HTERT RPE-1 (cell line): Measurements from ENCODE around the gene ATXN7L3.
"Not testable (repeated sequence)": the region's sequence is repeated elsewhere in the genome, so short reads cannot be mapped to it uniquely, and the experiment has no call there.

Source experiments
- in situ Hi-C: fragments of 300-500 bp; cut with MboI; formaldehyde crosslinking; loops from 4 replicates; pipeline ENCODE4 v1.14.3; 2020; ENCODE audit warnings: low sequenced_read_pairs

The ATXN7L3 gene

DNA sequence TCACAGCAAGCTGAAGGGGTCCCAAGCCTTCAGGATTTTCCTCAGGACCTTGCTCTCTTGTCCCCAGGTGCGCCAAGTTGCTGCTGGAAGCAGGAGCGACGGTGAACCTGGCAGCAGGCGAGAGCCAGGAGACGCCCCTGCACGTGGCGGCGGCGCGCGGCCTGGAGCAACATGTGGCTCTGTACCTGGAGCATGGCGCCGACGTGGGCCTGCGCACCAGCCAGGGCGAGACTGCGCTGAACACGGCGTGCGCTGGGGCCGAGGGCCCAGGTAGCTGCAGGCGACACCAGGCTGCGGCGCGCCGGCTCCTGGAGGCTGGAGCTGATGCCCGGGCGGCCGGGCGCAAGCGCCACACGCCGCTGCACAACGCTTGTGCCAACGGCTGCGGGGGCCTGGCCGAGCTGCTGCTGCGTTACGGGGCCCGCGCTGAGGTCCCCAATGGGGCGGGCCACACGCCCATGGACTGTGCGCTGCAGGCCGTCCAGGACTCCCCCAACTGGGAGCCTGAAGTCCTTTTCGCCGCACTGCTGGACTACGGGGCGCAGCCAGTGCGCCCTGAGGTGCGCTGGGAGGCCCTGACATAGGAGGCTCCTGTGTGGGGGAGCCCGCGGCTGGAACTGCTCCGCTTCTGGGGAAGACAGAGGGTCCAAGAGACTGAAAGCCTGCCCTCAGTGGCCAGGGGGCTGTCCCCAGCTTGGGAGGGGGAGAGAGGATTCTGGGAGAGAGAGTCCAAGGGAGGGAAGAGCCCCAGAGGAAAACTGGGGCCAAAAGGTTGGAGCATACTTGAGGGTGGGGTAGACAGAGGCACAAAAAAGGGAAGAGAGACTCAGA, 22.8 kb downstream of the ATXN7L3 start:
- in situ Hi-C loops = no loop called here

GRCh38 chr17:44176257-44176656, 23.4 kb downstream of the ATXN7L3 start:
- in situ Hi-C loops = no loop called here

DNA sequence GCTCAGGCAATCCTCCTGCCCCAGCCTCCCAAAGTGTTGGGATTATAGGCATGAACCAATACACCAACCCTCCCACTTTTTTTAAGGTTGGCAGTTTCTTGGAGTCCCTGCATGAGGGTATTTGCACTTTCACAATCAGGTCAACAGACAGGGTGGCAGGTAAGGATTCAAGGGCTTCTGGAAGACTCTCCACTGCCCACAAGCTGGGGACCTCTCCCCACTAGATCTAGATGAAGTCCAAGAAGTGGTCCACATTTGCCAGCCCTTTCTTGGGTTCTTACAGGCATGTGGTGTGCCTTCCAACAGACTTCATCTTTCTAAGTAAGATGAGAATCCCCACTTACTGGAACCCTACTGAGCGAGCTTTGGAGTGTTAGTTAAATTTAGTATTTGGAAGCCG, 25.3 kb downstream of the ATXN7L3 start:
- in situ Hi-C loops = no loop called here

DNA sequence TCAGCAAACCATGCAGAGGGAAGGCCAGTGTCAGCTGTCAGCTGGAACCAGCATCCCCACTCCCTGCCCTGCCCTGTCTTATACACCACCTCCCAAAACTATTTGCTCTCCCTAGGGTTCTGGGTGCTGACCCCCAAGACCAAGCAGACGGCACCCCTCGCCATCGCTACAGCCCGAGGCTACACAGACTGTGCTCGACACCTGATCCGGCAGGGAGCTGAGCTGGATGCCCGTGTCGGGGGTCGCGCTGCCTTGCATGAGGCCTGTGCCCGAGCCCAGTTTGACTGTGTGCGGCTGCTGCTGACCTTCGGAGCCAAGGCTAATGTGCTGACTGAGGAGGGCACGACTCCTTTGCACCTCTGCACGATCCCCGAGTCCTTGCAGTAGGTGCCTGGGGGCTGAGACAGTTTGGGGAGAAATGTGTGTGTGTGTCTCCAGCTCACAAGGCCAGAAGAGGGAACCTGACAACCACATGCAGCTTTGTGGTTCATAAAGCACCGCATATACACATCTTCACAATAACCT, 27.7 kb downstream of the ATXN7L3 start:
- in situ Hi-C loops = no loop called here

DNA sequence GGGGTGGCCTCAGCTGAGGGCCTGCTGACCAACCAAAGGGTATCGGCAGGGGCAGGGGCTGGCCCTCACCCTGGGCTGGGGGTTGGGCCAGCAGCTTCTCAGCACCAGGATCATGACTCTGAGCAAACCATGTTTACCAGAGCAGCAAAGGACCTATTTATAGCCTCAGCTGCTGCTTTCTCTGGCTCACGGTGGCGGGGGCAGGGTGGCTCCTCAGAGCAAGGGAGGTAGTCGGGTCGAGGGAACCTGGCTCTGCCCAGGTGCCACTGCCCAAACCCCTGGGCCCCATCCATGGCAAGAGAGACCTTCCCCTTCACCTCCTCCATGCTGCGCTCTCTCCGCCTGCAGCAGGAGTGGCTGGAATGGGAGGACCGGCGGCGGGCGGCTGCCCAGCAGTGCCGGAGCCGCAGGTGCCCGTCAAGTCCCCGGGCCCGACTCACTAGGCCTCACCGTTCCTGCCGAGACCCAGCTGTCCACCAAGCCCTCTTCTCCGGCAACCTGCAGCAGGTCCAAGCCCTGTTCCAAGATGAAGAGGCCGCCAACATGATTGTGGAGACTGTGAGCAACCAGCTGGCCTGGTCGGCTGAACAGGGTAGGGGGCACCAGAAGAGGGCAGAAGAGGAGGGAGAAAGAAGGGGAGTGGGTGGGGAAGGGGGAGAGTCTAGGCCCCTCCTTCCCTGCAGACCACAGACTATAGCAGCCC, 29.0 kb downstream of the ATXN7L3 start, which contains the start of gene ASB16:
Gene ASB16, plus strand, starts transcription at position 206 of the 703 bp plus-strand sequence. Its CDS starts 86 bp downstream, at position 292.
- in situ Hi-C loops = no loop called here

DNA sequence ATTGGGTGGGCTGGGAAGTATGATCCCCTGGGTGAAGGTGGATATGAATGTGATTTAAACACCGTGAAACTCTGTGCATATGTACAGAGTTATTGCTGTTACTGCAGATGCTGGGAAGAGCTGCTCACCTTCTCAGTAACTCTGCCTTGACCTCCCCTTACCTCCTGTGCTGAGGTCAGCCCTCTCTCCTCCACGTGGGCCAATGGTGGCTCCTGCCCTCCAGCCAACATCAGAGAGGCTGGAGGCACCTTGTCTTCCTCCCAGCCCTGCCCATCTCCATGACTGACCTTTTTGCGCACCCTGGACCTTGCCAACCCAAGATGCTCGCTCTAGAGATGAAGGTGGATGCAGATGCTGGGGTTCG, 29.6 kb downstream of the ATXN7L3 start:
- in situ Hi-C loops = no loop called here

DNA sequence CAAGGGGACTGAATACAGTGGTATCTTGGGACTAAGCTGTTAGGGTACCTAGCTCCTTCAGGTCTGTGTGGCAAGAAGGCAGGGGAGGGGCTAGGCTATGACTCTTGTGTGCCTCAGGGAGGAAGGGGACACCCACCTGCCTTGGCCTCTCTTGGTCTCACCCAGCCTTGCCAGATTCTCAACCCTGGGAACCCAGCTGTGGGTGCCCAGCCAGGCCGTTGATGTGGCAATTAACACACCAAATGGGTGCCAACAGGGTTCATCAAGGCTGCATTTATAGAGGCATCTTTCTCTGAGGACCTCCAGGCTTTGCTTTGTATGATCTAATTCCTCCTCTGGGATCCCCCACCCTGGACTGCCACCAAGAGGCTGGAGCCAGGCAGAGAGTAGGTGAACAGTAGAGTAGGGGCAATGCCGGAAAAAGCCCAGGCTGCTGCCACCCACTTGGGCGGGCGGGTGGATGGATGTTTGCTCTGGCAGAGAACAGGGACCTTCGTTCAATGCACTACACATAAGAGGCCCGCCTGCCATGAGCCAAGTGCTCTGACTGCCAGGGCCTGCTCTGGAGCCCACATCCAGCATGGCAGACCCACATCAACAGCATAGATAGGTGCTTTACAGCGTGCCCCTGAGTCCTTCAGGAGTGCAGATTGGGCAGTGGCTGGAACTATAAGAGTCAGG, 32.4 kb downstream of the ATXN7L3 start:
- in situ Hi-C loops = no loop called here

DNA sequence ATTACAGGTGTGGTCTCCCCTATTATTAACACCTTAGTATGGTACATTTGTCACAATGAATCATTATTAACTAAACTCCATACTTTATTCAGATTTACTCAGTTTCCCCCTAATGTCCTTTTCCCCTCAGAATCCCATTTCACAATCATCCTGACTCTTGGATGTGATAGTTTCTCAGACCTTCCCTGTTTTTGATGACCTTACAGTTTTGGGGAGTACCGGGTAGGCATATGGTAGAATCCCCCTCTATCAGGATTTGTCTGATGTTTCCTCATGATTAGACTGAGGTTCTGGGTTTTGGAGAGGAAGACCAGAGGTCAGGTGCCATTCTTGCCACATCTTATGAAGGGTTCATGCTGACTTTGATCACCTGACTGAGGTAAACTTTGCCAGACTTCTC, 35.2 kb downstream of the ATXN7L3 start:
- in situ Hi-C loops = no loop called here

DNA sequence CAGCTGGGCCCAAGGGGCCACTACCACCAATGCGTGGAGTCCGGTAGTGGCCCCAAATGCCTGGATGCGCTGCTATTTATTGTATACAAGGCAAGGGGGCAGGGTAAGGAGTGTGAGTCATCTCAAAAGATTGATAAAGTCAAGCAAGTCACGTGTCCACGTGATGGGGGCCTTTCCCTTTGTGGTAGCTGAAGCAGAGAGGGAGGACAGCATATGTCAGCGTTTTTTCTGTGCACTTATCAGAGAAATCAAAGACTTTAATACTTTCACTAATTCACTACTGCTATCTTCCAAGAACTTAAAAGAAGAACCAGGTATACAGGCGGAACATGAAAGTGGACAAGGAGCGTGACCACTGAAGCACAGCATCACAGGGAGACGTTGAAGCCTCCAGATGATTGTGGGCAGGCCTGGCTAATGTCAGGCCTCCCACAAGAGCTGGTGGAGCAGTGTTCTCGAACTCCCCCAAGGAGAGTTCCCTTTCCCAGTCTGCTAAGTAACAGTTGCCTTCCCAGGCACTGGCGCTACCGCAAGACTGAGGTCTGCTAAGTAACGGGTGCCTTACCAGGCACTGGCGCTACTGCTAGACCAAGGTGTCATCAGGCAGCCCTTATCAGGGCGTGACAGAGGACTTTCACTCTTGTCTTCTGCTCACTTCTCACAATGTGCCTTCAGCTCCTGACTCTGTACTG, 40.0 kb downstream of the ATXN7L3 start:
- in situ Hi-C loops = no loop called here

DNA sequence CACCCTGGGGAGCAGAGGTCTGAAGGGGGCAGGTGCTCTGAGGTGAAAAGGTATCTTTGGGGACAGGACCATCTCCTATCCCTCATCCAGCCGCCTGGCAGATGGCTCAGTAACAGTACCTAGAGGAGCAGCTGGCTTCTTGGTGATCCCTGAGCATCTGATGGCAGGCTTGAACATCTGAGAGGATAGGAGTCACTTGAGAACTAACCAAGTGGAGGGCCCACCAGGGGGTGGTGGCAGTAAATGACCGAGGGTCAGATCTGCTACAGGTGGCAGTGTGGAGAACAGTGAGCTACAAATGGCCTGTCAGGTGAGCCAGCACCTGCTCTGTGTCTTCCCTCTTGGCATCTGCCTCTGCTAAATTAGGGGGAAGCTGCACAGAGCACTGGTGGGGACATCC, 44.2 kb downstream of the ATXN7L3 start:
- in situ Hi-C loops = no loop called here

- in situ Hi-C loops = no loop called here
Measured at GRCh38 chr17:44152875-44153274, 46.8 kb downstream of the ATXN7L3 start.

- in situ Hi-C loops = no loop called here
Measured at GRCh38 chr17:44149750-44150329, 49.8 kb downstream of the ATXN7L3 start.

DNA sequence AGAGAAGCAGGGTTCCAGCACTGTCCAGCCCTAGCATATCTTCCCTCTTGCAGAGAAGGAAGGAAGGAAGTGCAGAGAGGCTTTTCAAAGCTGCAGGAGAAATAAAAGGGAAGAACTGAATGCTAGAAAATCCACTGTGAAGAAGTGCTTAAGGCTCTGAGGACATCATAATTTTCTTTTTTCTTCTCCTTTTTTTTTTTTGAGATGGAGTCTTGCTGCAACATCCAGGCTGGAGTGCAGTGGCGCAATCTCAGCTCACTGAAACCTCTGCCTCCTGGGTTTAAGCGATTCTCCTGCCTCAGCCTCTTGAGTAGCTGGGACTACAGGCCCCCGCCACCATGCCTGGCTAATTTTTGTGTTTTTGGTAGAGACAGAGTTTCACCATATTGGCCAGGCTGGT, 50.6 kb downstream of the ATXN7L3 start:
- in situ Hi-C loops = not testable (repeated sequence)

GRCh38 chr17:44147812-44148211, 51.9 kb downstream of the ATXN7L3 start:
- in situ Hi-C loops = no loop called here

DNA sequence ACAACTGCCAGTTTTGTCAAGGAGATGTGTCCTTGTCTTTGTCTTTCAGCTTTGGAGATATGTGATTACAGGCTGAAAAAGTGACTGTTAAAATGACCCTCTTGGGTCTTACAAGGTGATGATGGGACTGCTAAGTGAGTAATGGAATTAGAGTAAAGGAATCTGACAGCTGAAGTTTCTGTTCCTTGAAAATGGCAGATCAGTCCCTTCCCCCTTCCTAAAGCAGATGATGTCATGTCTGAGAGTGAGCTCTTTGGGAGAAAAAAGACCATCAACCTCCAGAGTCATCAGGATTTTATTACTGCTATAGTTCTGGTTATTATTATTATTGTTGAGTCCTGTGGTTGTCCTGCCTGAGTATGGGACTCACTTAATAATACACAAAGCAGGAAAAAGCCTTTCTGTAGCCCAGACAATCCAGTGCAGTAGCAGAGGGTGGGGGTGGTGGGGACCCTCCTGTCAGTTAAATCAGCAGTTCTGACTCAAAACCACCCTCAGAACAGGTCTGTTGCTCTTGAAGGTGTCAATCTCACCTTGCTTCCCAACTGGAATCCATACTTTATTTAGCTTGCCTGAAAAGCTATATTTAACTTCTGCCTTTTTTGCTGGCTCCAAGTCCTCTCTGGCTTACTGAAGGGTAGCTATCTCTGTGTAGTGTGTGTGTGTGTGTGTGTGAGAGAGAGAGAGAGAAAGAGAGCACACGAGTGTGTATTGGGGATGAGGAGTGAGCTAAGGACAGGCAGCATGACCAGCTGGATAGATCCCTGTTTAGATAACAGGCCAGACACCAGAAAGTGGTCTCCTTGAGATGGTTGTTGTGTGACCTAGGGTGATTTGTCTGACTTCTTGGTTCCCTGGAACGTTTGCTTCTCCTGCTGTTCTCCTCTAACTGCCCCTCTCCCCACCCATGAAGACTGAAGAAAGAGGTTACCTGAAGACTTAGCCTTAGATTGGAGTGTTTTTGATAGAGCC, 53.0 kb downstream of the ATXN7L3 start:
- in situ Hi-C loops = no loop called here

DNA sequence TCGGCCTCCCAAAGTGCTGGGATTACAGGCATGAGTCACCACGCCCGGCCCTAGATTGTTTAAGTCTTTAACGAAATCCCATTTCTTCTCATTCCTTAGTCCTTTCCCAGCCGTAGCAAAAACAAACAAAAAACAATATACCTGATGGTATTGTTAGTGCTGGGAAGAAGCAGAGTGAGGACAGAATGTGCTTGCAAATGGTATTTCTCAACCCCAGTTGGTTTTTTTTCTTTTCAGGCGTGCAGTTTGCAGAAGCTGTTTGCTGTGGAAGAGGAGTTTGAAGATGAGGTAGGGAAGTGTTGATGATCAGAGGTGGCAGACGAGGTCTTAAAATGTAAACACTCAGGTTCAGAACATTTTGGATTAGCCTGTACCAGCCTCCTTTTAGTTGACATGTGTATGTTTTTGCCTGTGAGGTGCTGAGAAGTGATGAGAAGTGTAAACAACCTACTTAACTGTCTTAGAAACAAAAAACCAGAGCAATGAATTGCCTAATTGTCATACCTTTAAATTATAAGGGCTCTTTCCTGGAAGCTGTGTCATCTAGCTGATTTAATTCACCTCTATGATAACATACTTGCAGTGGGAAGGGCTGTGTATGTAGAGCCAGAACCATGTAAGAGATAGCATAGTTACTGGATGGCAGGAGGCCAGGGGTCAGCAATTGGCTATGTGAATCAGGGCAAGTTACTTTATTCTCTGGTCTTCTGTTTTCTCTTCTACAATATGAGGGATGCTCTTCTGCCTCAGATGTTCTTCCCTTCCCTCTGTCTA, 54.5 kb downstream of the ATXN7L3 start:
- in situ Hi-C loops = no loop called here

DNA sequence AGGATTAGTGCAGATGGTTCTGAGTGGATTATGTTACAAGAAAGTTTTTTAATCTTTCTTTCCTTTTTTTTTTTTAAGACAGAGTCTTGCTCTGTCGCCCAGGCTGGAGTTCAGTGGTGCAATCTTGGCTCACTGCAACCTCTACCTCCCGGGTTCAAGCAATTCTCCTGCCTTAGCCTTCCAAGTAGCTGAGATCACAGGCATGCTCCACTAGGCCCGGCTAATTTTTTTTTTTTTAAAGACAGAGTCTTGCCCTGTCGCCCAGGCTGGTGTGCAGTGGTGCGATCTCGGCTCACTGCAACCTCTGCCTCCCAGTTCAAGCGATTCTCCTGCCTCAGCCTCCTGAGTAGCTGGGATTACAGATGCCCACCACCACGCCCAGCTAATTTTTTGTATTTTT, 55.8 kb downstream of the ATXN7L3 start:
- in situ Hi-C loops = not testable (repeated sequence)
